Smooth muscle cell of the brain vasculature (primary cell): ENCODE measurements around the gene EXOC4.

ENCODE experiments used
- DNase-seq: peaks from one replicate; pipeline ENCODE4 v3.0.0-alpha.2; 2012; ENCODE audit warnings: low read depth, low spot score

Gene EXOC4

DNA sequence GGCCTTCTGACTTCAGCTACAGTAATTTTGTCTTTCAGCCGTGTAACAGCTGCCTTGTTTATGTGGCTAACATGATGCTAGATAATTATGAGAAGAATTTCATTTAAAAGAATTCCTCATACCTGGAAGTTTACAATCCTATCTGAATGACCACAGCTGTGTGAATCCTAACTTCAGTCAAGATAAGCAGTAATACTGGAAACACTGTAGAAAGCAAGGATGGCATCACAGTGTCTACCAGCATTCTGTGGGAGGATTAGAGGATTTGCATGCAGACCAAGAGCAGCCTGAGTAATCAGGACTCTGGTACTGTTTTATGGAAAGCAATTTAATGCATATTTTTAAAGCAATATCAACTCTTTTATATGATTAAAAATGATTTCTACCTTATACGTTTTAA lies 282.4 kb downstream of the EXOC4 start:
- no peak for DNase-seq

DNA sequence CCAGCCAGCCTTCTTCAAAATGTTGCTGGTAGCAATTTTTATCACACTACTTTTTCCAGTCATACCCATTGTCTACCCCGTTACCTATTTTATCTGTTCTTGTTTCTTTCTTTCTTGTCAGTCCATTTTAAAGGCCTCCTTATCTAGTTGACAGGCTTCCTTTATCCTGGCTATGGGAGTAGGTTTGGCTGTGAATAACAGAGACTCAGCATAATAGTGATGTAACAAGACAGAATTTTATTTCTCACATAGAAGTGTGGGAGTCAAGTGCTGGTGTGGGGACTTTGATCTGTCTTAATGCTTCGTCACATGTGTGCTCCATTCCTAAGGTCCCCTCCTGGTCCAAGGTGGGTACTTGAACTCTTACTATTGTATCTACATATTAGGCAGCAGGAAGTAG lies 283.6 kb downstream of the EXOC4 start:
- DNase-seq: no peak

DNA sequence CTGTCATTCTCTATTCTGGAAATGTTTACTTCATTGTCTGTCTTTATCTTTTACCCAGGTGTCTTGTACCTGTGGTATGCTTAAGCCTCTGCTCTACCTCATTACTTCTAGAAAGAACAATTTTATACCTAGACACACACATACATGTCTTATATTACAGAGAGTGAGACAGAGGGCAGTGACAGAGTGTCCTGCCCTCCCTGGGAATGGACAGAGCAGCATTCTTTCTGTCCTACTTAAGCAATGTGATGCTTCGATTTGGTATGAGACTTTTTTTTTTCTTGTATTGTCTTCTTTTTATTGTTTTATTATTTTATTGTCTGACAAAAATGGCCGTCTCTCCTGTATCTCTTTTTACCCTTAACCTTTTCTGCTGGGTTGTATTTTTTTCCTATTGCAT lies 286.1 kb downstream of the EXOC4 start:
- DNase-seq: no peak

DNA sequence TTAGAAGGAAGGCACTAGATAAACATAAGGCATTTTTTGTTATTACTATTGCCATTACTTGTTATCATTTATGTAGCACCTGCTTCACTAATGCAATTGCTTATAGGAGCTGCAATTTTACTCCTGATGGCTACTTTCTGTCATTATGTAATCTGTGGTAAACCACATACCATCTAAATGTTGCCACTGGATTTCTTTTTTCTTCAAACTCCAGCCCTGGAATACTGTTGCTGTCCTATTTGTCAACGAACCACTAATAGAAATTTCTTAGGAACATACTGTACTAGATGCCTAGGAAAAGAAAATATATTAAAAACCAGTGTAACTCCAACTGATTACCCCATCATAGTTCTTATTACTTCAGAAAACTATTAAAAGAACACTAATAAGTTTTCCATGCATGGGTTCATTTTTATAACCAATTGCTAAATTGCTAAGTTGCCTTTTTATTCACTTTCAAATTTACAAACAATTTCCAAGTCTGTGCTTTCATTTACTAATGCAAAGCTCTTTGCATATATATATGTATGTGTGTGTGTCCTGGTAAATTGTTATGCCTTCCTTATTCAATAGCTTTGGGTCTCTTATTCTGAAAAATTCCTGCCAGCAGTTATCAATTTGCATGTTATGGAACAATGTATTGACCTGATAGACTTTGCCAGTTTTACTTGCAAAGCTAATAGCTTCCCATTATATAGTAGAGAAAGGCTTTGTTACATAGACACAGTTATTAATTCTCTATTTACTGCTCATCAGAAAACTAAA lies 287.4 kb downstream of the EXOC4 start:
- no peak for DNase-seq

DNA sequence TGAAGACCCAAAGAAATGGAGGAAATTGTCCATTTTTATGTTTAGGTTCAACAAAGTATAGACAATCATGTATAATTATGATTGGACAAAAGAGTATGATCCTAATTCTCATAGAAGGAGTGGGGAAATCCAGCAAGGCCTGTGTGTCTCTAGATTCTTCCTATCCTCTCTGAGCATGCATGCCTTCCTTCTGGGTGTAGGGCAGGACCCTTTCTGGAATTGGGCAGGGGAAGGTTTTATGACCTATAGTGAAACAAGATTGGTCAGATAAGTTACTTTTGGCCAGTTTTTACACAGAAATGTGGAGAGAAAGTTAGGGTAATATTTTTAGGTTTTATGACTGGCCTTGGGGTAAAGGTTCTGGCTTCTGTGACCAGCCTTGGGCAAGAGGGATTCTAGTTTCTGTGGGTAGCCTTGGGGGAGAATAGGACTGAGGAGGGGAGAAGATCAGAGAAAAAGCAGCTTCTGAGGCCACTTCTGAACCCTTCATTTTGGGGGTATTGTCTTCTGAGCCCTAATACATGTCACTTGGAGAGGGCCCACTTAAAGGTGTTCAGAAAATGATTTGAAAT lies 289.4 kb downstream of the EXOC4 start:
- DNase-seq: no peak

DNA sequence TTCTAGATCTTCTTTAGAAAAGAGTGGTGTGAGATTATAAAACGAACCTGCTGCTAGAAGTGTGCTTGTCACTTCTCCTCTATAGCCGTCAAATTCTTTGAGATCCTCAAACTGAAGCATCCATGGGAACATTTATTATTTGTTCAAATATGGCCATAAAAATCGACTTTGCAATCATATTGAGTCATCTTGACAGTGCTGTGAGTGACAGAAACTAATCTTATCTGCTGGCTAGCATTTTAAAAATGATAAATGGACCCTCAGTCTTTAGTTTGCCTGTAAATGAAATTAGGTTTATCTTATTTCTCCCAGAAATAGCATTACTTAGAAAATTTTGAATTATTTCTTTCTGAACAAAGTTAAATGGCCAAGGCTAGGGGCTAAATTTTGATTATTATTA lies 290.8 kb downstream of the EXOC4 start:
- DNase-seq: no peak

DNA sequence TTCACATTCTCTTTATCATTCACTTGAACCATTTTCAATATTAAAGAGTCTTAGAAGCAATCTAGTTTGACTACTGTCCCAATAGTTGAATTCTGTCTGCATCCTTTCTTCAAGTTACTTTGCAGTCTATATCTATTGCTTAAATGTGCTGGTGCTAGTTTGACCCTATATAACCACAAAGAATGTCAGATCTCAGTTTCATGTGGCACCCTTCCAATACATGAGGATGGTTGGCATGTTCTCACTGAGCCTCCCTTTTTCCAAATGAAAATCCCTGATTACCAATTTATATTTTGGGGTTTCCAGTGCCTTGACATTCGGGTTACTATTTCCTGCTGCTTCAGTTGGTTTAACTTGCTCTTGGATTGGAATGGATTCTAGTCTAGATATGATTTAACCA lies 292.7 kb downstream of the EXOC4 start:
- DNase-seq: peak; percentile 21

DNA sequence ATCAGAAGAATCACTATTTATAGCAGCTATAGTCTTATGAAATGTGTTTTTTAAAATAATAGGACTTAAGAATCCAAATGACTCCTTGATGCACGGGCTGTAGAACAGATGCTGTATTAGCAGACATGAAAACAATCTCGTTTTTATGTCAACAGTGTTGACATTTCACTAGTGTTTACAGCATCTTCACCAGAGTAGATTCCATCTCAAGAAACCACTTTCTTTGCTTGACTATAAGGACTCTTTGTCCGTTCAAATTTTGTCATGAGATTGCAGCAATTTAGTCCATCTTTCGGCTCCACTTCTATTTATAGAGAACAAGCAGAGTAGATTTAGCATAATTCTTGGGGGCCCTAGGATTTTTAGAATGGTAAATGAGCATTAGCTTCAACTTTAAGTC lies 295.1 kb downstream of the EXOC4 start:
- no peak for DNase-seq

DNA sequence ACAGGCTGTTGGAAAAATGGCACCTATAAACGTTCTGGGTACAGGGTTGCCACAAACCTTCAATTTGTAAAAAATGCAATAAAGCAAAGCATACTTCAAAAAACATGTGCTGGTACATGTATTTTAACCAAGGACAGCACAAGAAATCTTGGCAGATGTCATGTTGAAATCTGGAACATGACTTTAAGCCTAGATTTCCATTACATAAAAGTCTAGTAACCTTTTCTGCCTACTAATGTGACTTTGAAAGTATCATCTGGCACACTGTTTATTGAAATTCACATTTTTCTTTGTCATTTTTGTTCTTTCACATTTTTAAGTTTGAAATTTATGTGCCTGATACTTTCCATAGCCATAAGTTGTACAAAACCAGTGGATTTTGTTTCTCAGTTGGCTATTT lies 296.8 kb downstream of the EXOC4 start:
- DNase-seq: no peak

DNA sequence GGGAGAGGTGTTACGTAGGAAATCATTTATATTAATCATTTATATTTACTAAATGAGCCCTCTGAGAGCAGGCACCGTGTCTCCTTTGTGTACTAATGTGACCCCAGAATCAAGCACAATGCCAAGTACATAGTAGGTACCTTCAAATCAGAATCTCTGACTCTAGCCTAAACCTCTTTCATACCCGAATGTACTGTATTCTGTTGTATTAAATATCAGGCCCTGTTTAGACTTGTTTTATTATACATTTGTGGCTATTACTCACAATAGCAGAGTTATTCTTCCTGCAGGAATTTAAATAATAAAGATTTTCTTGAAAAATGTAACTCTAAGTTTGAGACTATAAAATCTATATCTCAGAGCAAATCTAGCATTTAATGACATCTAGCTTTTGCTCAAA lies 297.3 kb downstream of the EXOC4 start:
- DNase-seq: no peak

DNA sequence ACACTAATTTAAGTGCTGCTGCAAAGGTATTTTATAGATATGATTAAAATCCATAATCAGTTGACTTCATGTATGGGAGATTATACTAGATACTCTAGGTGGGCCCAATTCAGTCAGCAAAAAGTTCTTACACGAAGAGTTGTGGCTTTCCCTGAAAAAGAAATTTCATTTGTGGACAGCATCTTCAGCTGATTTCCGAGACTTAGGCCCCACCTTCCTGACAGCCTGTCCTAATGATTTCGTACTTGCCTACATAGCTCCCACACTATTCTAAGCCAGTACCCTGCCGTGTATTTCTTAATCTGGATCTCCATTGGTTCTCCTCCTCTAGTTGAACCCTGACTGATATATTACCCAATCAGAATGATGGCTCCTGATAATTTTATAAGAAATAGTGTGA lies 297.9 kb downstream of the EXOC4 start:
- DNase-seq: no peak

DNA sequence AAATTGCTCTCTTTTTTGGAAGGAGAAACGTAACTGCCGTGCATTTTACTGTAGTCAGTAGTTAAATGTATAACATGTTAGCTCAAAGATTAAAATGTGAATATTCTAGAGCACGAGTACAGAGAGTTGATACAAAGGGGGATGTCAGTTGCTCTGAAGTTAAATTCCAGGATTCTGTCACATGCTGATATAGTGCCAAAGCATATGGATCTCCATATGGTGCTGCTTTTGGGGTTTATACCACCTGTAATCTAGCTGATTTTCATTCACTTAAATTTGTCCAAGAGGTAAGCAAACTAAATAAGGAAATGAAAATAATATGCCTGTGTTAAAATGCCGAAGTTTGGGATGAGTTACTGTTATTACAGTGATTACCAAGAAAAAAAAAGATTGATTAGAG lies 298.6 kb downstream of the EXOC4 start:
- no peak for DNase-seq

DNA sequence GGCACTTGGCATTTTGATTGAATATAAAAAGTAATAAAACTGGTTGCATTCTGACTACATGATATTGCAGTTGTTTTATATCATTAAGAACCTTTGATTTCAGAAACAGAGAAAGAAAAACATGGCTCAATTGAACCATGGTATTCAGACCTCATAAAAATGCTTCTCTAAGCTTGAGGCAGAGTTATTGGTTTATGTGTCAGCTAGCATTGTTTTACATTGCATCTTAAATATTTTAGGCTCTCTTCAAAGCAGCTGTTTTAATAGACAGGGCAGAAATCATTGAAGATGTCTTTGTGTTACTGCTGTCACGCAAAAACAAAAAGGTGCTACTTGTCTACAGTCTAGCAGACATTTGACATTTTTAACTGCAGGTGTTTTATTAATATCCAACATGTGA lies 299.2 kb downstream of the EXOC4 start:
- no peak for DNase-seq

DNA sequence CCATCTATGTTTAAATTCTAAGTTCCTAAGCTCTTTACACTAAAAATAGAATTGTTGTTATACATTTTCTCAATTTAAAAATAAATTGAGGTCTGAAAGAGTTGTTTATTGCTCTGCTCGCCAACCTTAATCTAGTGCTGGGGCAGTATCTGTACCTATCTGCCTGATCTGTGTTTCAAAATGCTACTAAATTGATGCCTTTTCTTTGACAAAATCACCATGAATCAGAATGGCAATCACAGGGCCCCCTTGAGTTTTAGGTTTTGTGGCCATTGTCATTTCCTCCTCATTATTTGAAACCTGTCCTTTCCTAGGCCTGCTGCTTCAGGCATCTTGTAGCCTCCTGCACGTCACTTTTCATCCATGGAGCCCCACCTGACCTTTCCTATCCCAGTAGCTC lies 301.5 kb downstream of the EXOC4 start:
- DNase-seq: no peak

DNA sequence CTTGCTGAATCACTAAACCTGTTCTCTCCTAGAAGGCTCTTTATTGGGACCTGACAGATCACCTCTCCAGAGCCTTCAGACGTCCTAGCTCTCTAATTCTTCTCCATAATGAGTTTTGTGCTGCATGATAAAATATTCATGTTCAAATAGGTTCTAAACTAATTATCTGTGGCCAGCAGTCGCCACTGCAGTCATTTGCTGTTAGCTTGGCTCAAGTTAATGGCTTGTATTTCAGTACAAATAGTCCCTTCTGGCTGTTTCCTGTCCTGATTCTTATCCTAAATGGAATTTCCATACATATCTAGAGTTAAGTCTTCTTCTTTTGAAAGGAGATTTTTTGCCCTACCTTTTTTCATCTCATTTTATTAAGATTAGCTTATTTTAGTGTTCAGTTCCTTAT lies 303.2 kb downstream of the EXOC4 start:
- no peak for DNase-seq

DNA sequence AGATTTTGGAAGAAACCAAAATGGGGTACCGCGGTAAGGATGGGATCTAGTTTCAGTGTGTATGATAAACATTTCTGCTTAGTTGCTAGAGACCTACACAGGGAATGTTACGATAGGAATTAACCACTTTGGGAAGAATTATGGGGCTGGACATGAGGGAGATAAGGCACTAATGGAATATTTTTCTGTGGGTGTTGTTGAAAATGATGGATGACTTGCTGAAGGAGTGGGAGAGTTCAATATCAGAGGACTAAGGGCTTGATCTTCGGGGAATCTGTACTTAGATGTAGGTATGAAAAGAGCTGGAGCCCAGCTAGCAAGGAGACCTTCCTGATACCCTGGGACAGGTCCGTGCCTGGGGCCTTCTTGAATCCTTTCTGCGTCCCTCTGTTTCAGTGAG lies 303.7 kb downstream of the EXOC4 start:
- DNase-seq: no peak

DNA sequence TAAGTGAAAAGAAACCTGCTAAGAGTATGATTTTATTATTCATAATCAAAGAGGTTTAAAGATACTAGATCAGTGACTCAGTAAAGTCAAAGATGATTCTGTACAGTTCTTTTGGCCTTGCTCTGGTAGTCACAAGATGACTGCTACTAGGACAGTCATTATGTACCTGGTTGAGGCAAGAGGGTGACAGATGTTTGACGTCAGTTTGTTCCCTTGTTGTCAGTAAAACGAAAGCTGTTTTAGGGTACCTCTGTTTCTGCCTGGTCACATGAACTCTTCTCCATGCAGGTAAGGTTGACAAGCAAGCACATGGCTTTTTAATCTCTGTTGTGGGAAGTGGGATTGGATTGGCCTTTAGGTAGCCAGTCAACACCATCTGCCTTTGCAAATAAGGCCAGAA lies 308.0 kb downstream of the EXOC4 start:
- DNase-seq: no peak

DNA sequence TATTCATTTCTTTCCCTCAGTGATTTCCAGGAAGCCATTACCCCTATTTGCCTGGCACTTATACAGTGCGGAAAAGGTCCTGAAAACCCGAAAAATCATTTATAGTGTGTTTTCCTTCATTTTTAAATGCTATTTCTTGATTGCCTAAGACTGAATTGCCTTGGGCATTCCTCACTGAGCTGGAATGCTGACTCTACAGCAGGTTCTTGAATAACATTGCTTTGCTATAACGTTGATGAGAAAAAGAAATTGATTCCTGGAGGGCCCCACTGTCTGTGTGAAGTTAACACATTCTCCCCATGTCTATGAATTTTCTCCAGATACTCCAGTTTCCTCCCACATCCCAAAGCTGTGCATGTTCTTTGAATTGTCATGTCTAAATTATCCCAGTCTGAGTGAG lies 308.5 kb downstream of the EXOC4 start:
- no peak for DNase-seq

DNA sequence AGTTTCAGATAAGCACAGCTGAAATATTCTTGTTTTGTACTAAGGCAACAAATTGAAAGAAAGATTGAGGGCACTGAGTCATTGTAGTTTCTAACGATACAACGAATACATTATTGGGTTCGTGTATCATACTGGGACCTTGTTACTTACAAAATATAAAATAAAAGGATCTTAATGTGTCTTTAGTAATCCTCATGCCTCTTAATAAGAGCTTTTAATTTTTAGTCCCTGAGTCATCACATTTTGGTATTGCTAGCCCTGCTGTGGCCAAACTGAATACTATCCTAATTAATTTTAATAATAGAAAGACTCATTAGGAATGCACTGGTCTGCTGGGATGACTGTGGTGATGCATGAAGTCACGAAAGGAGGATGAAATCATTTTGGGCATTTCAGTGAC lies 309.7 kb downstream of the EXOC4 start:
- DNase-seq: no peak

DNA sequence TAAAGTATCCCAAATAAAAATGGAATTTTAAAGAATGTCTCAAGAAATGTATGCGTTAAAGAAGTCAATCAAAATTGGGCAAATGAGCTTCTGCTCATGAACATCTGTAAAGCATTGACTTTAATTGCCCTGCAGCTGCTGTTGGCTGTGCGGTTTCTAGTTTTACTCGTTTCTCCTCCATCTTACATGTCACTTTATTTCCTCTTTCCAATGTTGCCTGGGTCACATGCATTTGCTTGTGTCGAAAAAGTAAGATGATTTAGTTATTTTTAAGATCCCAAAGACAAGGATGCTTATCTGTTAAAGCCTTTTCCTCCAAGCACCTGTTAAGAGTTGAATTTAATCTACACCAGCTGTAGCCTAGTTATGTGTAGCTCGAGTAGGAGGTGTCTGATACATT lies 310.4 kb downstream of the EXOC4 start:
- no peak for DNase-seq

DNA sequence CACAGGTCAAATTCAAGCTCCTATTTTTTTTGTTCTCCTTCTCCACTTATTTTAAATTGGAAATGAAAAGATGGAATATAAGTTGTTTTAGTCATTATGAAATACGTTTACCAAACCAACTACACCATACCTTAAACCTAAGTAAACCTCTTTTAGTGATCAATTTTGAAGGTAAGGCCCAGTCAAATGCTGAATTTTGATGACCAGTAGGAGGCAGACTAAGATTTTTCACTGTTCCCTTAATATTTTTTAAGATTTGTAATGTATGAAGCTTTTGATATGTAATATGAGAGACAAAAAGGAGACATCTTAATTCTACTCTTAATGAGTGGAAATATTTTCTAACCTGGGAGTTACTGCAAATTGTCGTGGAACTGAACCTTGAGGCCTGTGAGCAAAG lies 311.6 kb downstream of the EXOC4 start:
- DNase-seq: no peak

DNA sequence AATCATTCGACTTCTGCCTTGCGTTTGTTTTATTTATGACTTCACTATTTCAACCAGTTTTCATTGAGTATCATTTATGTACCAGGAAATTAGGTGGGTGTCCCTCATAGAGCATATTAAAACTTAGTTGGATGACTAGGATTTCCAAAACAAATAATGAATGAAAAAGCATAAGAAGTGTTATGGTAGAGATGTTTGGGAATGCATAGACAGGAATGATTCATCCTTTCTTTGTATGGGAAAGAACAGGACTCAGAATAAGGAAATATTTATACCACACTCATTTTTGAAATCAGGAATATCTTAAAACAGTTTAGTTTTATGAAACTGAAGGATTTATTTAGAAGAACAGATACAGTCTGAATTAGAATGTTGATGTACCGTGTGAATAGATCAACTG lies 315.7 kb downstream of the EXOC4 start:
- no peak for DNase-seq

DNA sequence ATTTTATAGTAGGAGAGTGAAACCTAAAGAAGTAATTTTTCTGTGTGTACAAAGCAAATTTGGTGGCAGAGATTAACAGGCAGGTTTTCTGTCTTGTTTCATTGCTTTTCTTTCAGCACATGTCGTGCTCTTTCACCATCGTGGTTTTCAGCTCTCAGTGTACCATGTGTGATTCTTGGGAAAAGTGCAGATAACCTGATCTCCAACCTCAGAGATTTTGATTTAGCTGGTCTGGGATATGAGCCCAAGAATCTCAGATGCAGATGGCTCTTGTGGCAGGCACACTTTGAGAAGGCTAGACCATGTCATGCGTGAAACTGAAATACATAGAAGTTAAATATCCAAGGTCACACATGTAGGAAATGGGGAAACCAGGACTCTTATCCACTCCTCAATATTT lies 317.4 kb downstream of the EXOC4 start:
- DNase-seq: no peak

DNA sequence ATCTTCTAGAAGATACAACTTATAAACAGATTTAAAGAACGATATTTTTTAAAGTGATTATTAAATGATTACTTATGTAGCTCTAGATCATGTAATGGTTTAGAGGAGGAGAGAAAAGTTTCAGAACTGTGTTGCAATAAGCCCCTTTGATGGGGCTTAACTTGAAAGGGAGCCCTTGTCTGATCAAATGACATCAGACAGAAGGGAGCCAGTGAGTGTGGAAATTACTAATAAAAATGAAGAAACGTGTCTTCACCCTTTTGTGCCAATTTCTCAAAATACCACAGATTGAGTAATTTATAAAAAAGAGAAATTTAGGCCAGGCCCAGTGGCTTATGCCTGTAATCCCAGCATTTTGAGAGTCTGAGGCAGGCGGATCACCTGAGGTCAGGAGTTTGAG lies 318.2 kb downstream of the EXOC4 start:
- DNase-seq: no peak
